GM18505 (cell line): ENCODE measurements around the gene KCNJ11.

Experiments
- ATAC-seq: cut with Tn5 transposase; IDR thresholded peaks from one replicate; pipeline ENCODE4 v1.9.1; 2021; ENCODE audit not compliant: unreplicated experiment
- POLR2A ChIP-seq: IDR thresholded peaks from 4 replicates; pipeline ENCODE4 v1.6.1; 2011; ENCODE audit warnings: borderline replicate concordance; ENCODE audit not compliant: insufficient read depth, insufficient read length; ENCODE audit errors: extremely low read depth

Gene KCNJ11

DNA sequence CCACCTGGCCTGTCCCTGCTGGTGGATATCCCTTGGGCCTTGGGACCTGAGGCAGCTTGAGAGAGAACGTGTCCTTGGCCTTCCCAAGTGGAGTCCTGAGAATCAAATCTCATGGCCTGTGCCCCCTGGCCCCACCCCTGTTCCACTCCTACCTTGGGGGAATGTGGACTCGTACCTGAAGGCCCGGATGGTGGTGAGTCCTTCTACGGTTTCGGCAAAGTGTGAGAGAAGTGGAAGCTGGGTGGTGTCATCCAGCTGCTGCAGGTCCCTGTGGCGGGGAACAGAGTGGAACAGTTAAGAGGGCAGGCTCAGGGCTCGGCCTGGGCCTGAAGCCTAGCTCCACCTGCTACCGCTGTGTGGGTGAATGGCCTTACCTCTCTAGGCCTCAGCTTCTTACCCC is 14.0 kb upstream of the KCNJ11 start:
- ATAC-seq = no peak
- no peak for TF ChIP-seq POLR2A

DNA sequence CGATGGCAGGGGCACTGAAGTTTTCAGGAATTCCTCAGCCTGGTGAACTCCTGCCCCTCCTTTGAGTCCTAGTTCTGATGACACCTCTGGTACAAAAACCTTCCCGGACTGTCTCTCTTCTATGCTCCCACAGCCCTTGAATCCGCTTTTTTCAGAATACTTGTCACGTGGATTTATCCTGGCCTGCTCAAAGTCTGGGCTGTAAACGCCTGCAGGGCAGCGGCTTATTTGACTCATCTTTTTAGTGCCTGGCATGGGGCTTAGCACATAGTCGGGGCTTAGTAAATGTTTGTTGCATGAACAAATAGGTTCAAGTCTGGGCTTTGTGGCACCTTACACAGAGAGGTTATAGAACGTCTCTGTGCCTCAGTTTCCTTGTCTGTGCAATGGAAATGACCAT is 13.4 kb upstream of the KCNJ11 start:
- no peak for TF ChIP-seq POLR2A
- ATAC-seq = no peak

DNA sequence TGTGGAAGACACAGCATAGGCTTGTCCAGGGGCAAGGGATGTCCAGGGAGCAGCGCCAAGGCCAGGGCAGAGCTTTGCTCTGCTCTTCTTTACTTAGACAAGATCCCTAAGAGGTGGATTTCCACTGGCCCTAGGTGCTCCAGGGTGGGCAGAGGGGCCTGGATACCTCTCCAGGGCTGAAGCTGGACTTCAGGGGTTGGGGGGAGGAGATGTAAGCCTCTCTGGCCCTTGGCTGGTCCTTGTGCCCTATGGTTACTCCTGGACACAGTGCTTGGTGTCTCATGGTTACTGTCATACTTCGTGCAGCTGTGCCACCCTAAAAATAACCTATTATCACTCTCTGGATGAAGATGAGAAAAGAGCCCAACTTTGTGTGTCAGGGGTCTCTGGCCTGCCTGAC is 12.9 kb upstream of the KCNJ11 start:
- TF ChIP-seq POLR2A = no peak
- no peak for ATAC-seq

DNA sequence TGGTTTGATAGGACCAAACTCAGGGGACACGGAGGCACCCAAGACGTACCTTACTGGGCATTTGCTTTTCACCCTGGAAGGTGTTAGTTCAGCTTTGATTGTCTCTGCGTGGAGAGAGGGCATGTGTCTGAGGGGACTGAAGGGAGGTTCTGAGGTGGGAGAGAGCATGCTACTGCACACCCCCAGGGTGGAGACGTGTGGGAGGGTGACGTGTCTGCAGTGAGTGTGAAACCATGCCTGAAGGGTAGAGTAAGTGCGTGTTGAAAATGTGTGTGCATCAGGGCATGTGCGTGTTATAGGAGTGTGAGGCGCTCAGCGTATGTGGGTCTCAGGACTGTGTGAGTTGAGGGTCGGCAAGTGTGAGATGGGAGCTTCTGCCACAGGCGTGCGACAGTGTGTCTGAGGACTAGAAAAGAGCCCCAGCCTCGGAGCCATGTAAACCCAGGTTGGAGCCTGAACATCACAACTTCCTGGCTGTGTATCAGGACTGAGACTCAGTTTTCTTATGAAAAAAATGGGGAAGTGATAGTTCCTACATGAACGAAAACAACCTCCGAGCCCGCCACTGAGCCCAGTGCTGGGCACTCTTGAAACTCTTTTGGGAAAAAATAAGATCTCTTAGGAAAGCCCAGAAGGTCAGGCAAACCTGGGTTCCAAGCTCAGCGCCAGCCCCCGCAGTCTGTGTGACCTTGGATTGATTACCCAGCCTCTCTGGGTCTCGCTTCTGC is 11.8 kb upstream of the KCNJ11 start:
- no peak for ATAC-seq
- TF ChIP-seq POLR2A = no peak

DNA sequence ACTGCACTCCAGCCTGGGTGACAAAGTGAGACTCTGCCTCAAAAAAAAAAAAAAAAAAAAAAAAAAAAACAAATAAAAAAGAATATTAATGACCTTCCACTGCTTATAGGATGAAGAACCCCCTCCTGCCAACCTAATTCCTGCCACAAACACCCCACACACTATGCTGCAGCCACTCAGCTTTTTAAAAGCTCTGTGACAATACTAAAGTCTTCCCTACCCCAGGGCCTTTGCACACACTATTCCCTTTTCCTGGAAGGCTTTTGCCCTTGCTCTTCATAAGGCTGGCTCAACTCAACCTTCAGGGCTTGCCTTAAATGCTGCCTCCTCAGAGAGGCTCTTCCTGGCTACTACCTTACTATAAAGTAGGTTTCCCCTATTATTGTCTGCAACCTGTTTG is 10.8 kb upstream of the KCNJ11 start:
- ATAC-seq = no peak
- TF ChIP-seq POLR2A = no peak

DNA sequence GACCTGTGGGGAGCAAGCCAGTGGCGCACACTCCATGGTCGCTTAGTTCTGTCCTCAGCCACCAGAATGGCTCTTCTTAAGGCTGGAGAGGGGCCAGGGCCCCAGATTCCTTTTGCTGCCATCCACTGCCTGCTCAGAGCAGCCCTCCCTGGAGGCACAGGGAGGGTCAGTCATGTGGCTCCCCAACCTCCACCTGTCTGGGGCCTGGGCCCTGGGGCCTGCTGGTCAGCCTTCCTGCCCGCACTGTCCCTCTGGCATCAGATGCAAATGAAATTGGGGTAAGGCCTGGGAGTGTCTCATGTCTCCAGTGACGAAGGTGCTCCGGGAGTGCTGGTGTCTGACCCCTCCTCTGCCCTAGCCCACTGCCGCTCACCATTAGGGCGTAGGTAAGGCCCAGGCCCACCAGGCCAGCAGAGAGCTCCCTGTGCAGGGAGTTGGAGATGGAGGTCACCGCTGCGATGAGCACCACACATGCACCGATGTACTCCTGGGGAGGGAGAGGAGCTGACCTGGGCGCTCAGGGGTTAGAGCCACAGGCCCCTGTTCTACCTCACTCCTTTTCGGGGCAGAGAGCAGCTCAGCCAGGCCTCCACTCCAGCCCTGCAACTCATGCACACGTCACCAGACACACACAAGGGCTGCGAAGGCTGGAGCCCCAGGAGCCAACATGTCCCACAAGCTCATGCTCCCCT is 9.0 kb upstream of the KCNJ11 start:
- TF ChIP-seq POLR2A = no peak
- ATAC-seq = no peak

DNA sequence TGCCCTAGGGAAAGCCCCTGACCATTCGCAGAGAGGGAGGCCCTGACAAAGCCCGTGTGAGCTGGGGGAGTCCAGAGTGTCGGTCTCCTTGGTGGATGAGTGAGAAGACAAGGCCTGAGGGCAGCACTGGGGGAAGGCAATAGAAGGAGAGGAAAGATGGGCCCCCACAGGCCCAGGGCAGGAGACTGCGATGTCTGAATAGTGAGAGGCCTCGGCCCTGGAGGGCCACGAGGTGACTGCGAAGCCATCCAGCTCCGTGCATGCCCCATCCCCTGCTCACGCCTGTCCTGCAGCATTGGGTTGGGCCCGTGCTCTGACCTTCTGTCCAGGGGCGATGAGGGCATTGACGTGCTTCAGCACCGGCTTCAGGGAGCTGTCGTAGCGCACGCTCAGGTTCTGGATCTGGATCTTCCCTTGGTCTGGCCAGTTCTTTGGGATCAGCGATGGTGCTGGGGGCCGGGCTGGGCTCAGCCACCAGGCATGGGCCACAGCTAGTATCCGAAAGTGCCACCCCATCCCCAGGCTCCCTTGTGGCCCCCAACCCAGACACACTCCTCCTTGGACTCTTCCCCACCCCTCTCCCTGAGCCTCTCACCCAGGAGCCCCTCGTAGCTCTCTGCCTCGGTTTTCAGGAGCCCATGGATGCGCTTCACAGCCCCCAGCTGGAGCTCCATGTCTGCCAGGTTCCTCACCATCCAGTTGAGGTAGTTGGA is 8.3 kb upstream of the KCNJ11 start:
- no peak for ATAC-seq

DNA sequence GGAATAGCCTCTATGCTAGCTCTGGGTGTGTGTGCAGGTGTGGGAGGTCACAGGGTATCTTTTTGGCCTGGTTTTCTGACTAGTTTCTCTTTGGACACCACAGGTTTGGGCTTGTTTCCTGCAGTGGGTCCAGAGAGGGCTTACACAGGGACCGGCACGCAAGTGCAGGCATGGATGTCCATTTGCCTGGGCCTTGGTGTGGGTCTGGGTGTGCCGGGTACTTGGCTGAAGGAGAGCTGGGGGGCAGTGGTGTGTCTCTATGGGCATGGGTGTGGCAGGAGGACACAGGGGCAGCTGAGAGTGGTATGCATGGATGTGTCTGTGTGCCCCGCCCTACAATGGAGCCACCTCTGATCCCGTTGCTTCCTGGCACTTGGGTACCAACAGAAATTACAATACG is 7.5 kb upstream of the KCNJ11 start:
- no peak for ATAC-seq

More for the DNA sequence above, 8.3 kb upstream of the KCNJ11 start:
- no peak for TF ChIP-seq POLR2A

DNA sequence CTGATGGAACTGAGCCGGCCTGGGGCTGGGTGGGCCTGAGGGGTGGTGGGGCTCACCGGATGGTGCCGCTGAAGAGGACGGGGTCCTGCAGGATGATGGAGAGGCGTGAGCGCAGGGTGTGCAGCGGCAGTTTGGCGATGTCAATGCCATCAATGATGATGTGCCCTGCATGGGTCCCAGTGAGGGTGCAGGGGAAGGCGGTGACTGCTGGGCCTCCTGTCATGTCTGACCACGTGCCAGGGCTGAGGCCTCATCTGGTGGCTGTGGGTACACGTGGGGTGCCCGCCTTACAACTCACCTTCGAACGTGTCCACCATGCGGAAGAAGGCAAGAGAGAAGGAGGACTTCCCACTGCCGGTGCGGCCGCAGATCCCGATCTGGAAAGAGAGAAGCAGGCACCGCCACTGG is 7.1 kb upstream of the KCNJ11 start:
- TF ChIP-seq POLR2A = no peak
- no peak for ATAC-seq

More for the DNA sequence above, 7.5 kb upstream of the KCNJ11 start:
- no peak for TF ChIP-seq POLR2A

DNA sequence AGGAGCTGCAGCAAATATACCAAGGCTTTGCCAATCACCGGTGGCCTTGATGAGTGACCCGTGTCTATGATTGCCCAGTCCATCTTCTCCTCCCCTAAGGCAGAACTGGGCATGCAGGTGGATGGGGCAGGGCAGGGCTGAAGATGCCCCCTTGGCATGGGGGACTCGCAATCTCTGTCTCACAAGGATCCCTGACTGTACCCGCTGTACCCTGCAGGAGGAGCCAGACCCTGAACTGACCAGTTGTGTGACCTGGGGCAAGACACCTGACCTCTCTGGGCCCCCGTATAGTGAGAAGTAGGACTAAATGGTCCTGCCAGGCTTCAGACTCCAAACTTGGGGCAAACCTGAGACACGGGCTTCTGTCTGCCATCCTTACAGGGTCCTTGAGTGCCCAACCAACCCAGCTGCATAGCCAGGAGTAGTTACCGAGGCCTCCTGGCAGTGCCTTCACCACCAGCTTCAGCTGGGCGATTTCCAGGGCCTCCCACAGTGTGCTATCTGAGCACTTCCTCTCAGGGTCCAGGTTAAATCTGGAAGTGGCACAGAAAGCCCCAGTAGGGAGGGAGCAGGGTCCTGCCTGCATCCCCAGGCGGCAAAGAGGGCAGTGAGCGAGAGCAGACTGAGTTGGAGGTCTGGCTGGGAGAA is 6.4 kb upstream of the KCNJ11 start:
- TF ChIP-seq POLR2A = no peak
- ATAC-seq = no peak

DNA sequence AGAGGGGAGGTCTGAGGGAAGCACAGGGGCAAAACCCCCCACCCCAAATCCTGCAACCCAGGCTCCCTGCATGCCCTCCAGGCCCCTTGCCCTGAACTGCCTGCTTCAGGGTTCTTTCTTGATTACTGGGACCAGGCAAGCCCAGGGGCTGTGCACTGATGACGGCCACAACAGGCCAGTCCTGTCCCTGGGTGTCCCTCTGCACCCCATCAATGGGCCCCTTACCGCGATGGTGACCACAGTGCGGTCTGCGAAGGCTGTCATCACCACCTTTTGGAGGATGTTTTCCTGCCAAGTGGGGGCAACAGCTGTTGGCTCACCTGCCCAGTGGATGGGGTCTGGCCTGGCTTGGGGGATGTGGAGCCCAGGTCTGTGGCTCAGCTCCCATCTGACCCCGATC is 5.0 kb upstream of the KCNJ11 start:
- TF ChIP-seq POLR2A = no peak
- ATAC-seq = no peak

DNA sequence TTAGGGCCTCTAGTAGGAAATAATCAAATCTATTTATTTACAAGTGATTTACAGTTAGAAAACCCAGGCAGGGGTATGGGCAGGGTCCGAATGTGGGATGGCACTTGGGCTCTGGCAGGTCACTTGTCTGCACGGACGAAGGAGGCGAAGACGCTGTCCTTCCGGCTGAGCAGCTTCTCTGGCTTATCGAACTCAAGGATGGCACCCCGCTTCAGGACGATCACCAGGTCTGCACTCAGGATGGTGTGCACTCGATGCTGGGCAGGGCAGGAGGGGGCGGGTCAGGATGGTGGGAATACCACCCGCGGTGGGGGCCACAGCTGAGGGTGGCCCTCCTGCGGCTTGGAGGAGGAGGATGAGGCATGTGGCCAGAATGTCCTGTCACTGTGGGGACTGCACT is 4.4 kb upstream of the KCNJ11 start:
- TF ChIP-seq POLR2A = no peak
- no peak for ATAC-seq
